Neural cell (in vitro differentiated cells): ENCODE measurements around the gene FEM1B.

Experiments used
- CTCF ChIP-seq: fragments of 450-650 bp; IDR thresholded peaks from 2 replicates; pipeline ENCODE4 v1.5.1; 2014; ENCODE audit warnings: antibody characterized with exemption, mild to moderate bottlenecking, moderate library complexity; ENCODE audit not compliant: poor library complexity, severe bottlenecking
- EP300 ChIP-seq: fragments of 450-650 bp; conservative IDR thresholded peaks from 2 replicates; pipeline ENCODE4 v1.6.1; 2014; ENCODE audit warnings: antibody characterized with exemption, mild to moderate bottlenecking, moderate library complexity; ENCODE audit not compliant: poor library complexity, severe bottlenecking
- EZH2 ChIP-seq: fragments of 200-600, 300-800 bp; shearing (Covaris generic), sonication (generic); IDR thresholded peaks from 2 replicates; pipeline ENCODE4 v1.6.1; 2014; ENCODE audit warnings: antibody characterized with exemption, low read length, borderline replicate concordance, mild to moderate bottlenecking; ENCODE audit not compliant: insufficient read depth, poor library complexity, severe bottlenecking
- POLR2AphosphoS5 ChIP-seq: IDR thresholded peaks from 2 replicates; pipeline ENCODE4 v1.6.1; 2012
- RAD21 ChIP-seq: fragments of 450-650 bp; conservative IDR thresholded peaks from 2 replicates; pipeline ENCODE4 v1.6.1; 2014; ENCODE audit warnings: antibody characterized with exemption, mild to moderate bottlenecking, moderate library complexity
- SMC3 ChIP-seq: fragments of 450-650 bp; conservative IDR thresholded peaks from 2 replicates; pipeline ENCODE4 v1.6.1; 2014; ENCODE audit warnings: antibody characterized with exemption, mild to moderate bottlenecking, moderate library complexity; ENCODE audit not compliant: poor library complexity
- TAF1 ChIP-seq: IDR thresholded peaks from 2 replicates; pipeline ENCODE4 v1.6.1; 2012; ENCODE audit warnings: low read depth

GRCh38 chr15:68232449-68232848, 45.1 kb upstream of the FEM1B start:
- no peak for TF ChIP-seq CTCF
- TF ChIP-seq TAF1 = no peak
- TF ChIP-seq EZH2 = no peak
- TF ChIP-seq RAD21 = no peak
- no peak for TF ChIP-seq POLR2AphosphoS5
- TF ChIP-seq SMC3 = no peak
- no peak for TF ChIP-seq EP300
